ENCODE measurements around the gene MEGF6. TPM values are rescaled to one million over a fixed set of nuclear protein-coding genes. Genes with fewer than 3 reads are reported as not detected.

Gene MEGF6
- polyA plus RNA-seq, 1 donor (not counting 4 experiments of a cell fraction or from before 2014, with no cell fraction given), result 0.24 TPM

- Histone ChIP-seq H3K36me3 (ENCODE audit: control insufficient read depth in 2 of 2, extremely low read depth in 1 of 2, insufficient read depth in 2 of 2, low read length in 2 of 2) (no peaks in the 10 kb centered on the region), H3K4me1 (ENCODE audit: control insufficient read depth, extremely low read depth, insufficient read depth, low read length) (no peaks in the 10 kb centered on the region), H3K27me3 (ENCODE audit: control insufficient read depth, extremely low read depth, insufficient read depth, low read length) (no peaks in the 10 kb centered on the region), H3K27ac (ENCODE audit: control insufficient read depth, insufficient read depth, low read length) (no peak overlapping the region), H3K4me2 (ENCODE audit: control insufficient read depth, extremely low read depth, insufficient read depth, low read depth, low read length) (no peak overlapping the region), H3K9me1 (ENCODE audit: control insufficient read depth, extremely low read depth, insufficient read depth, low read length) (no peaks in the 10 kb centered on the region), H4K20me1 (ENCODE audit: control insufficient read depth, extremely low read depth, insufficient read depth, low read length) (no peaks in the 10 kb centered on the region), H3K79me2 (ENCODE audit: control insufficient read depth, insufficient read depth, low read length) (no peaks in the 10 kb centered on the region), H3K9me3 (ENCODE audit: control insufficient read depth, low read depth, low read length) (no peaks in the 10 kb centered on the region), H2AFZ (ENCODE audit: control insufficient read depth, low read length) (no peak overlapping the region), H3K9ac (ENCODE audit: control insufficient read depth, extremely low read depth, insufficient read depth, low read length) (no peak overlapping the region), H3K4me3 (ENCODE audit: control insufficient read depth in 2 of 3, extremely low read depth in 1 of 3, insufficient read depth in 2 of 3, low read depth in 1 of 3, low read length in 3 of 3) (no peak overlapping the region)
- dilution Hi-C loops (cut with MboI; ENCODE audit: extremely low pct_ligation_motif_present, low sequenced_read_pairs), result no loop called here
- TF ChIP-seq CTCF (optimal IDR thresholded peaks at IDR 0.05 in 1 of 3, IDR thresholded peaks at IDR 0.05 in 1 of 3, conservative IDR thresholded peaks at IDR 0.05 in 1 of 3; ENCODE audit: extremely low read depth in 1 of 3, insufficient read depth in 2 of 3, low read length in 3 of 3) (no peak), EZH2 (IDR thresholded peaks at IDR 0.05; ENCODE audit: low read length) (no peak)
- DNase-seq (ENCODE audit: low read depth, low spot score) (no peak), FAIRE-seq (no peak)
These were observed 94.2 kb downstream of the MEGF6 start for GRCh38 chr1:3516911-3517675.

- H3K4me1 ChIP-seq (ENCODE audit: control insufficient read depth, extremely low read depth, insufficient read depth, low read length), result no peaks in the 10 kb centered on the region
- H3K9me1 ChIP-seq (ENCODE audit: control insufficient read depth, extremely low read depth, insufficient read depth, low read length), result no peaks in the 10 kb centered on the region
- H3K9ac ChIP-seq (ENCODE audit: control insufficient read depth, extremely low read depth, insufficient read depth, low read length), result no peak overlapping the region
- no peak overlapping the region for H3K4me2 ChIP-seq (ENCODE audit: control insufficient read depth, extremely low read depth, insufficient read depth, low read depth, low read length)
- H4K20me1 ChIP-seq (ENCODE audit: control insufficient read depth, extremely low read depth, insufficient read depth, low read length), result no peaks in the 10 kb centered on the region
- no peak overlapping the region for H3K4me3 ChIP-seq (ENCODE audit: control insufficient read depth in 2 of 3, extremely low read depth in 1 of 3, insufficient read depth in 2 of 3, low read depth in 1 of 3, low read length in 3 of 3)
- no peak overlapping the region for H2AFZ ChIP-seq (ENCODE audit: control insufficient read depth, low read length)
- H3K27me3 ChIP-seq (ENCODE audit: control insufficient read depth, extremely low read depth, insufficient read depth, low read length), result no peaks in the 10 kb centered on the region
- no peaks in the 10 kb centered on the region for H3K79me2 ChIP-seq (ENCODE audit: control insufficient read depth, insufficient read depth, low read length)
- no peak for TF ChIP-seq CTCF (optimal IDR thresholded peaks at IDR 0.05 in 1 of 3, IDR thresholded peaks at IDR 0.05 in 1 of 3, conservative IDR thresholded peaks at IDR 0.05 in 1 of 3; ENCODE audit: extremely low read depth in 1 of 3, insufficient read depth in 2 of 3, low read length in 3 of 3)
- TF ChIP-seq EZH2 (IDR thresholded peaks at IDR 0.05; ENCODE audit: low read length), result no peak
- dilution Hi-C loops (cut with MboI; ENCODE audit: extremely low pct_ligation_motif_present, low sequenced_read_pairs), result no loop called here
- H3K9me3 ChIP-seq (ENCODE audit: control insufficient read depth, low read depth, low read length), result no peaks in the 10 kb centered on the region
- DNase-seq (ENCODE audit: low read depth, low spot score), result no peak
- no peaks in the 10 kb centered on the region for H3K36me3 ChIP-seq (ENCODE audit: control insufficient read depth in 2 of 2, extremely low read depth in 1 of 2, insufficient read depth in 2 of 2, low read length in 2 of 2)
- FAIRE-seq, result no peak
- no peak overlapping the region for H3K27ac ChIP-seq (ENCODE audit: control insufficient read depth, insufficient read depth, low read length)
These were observed 94.8 kb downstream of the MEGF6 start for GRCh38 chr1:3516481-3516869.
